LHCN-M2 (cell line): Measurements from ENCODE around the gene DNAJB12. TPM values are rescaled to one million over a fixed set of nuclear protein-coding genes. Genes with fewer than 3 reads are reported as not detected.
"Not testable (repeated sequence)": the region's sequence is repeated elsewhere in the genome, so short reads cannot be mapped to it uniquely, and the experiment has no call there.

ENCODE experiments used
- DNase-seq: peaks from one replicate; pipeline ENCODE4 v3.0.0-alpha.2; 2012; ENCODE audit warnings: low read depth
- total RNA-seq: library from RNA; depleted of rRNA; stranded (reverse); fragments of >200 nt; gene quantifications from 2 replicates; pipeline ENCODE4 v1.2.3, GENCODE V29; 2014

Gene DNAJB12
- total RNA-seq, 1 experiment from 2014 or later = 87.5 TPM

DNA sequence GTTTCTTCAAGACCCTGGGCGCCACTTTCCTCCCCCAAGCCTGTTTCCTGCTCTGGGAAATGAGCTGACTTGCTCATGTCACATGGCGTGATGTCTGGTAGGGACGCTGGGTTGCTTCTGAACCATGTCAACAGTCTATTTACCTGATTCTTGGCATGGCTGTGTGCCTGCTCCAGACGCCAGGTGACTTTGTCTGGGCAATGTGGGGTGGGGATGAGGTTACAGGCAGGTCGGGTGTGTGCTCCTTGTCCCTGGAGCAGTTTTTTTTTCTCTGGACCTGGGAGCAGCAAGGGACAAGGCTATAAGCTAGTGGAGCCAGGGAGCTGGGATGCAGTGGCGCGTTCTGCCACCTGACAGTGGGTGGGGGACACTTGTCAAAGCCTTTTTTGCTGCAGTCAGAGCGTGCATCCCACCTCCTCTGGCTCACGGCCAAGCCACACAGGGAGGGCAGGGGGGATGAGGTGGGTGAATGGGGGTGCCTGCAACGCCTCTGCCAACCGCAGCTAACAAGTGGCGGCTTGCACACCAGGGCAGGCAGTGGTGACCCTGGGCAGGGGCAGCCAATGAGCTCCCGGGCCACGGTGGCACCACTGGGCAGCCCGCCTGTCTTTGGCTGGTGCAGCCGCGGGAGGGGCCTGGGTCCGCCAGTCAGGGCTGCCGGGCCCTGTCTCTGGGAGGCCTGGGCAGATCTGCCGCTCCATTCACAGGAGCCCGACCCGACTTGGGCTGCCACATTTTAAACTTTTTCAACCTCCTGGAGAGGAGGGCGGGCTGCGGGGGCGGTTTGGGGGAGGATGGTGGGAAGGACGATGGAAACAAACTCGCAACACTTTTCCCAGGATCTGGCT is 22.9 kb downstream of the DNAJB12 start:
- DNase-seq = peak; percentile 96

DNA sequence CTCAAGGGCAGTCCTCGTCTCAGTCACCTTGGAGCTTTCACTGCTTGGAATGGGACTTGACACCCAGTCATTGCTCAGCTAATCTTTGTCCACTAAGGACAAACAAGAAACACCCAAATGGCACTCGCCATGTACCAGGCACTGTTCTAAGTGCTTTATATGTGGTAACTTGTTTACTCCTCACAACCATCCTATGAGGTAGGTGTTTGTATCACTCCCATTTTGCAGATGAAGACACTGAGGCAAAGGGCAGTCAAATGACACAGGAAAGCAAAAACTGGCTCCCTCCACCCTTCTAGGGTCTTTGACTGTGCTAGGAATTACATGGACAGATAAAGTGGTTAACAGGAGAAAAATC is 24.7 kb downstream of the DNAJB12 start:
- DNase-seq = no peak

DNA sequence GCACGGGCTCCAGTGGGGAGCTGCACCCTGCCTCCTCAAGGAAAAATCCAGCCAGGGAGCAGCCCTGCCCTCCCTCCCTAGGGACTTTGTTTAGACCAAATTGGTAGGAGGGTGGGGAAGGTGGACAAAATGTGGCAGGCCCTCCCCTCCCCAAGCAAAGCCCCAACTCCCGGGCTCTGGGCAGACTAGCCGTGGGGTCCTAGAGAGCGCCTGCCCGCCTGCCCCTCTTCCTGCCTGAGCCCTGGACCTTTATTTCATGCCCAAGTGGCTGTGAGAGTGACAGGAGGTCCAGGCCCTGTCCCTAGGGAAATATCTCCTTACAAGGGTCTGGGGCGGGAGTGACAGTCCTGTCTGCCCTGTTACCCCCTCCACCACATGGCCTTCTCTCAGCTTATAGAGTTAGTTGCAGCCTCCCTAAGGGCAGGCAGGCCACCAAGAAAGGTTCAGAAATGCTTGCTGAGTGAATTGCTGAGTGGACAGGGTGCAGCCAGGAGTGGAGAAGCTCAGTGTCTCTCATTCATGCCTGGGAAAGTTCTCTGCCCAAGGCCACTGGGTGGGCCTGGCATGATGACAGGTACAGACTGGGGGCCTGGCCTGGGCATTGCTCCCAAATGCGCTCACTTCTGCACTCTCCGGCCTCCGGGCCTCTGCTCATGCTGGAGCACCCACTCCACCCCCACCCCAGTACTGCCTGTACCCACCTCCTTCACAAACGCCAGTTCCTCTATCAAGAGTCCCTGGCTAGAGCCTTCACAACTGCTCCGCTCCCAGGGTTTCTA is 25.2 kb downstream of the DNAJB12 start:
- no peak for DNase-seq

DNA sequence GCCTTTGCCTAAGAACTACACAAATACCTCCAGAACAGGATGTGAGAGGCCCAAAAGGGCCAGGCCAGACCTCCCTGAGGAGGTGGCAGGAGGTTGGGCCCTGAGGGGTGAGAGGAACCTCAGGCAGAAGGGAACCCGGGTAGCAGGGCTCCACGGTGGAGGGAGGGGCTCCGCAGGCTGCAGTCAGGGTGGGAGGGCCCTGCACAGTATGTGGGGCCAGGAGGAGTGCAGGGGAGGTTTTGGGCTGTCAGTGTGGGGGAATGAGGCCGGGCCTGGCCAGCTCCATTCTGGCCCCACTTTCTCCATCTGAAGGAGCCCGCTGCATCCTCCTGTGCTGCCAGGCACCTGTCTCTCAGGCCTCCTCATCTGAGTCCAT is 25.9 kb downstream of the DNAJB12 start:
- no peak for DNase-seq

DNA sequence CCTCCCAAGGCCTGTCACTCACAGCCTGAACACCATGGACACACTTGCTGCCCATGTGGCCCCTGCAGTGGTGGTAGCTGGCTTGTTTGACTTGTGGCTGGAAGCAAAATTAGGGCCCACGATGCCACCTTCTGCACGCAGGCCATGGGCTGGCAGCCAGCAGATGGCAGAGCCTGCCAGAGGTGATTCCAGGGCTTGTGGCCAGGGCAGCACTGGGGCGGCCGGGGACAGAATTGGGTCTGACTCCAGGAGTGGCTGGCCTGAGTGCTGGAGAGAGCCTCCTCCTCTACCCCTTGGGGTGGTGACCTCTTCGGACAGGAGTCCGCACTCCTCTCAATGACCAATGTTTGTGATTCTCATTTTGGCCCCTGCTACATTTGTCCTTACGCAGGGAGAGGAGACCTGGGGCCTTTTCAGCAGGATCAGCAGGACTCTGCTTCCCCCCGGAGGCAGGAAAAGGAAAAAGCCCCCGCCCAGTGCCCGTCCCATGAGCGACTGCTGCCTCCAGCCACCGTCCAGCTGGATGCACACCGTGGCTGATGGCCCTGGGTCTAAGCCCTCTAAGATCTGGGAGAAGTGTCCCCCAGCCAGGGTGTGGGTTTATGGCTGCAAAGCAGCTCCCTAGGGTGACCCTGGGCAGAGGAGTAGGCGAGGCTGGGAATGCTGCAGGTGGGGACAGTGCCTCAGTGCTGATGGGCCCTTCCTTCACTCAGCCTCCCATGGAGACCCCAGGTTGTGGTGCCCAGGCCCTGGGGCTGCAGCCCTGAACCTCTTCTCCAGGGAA is 26.5 kb downstream of the DNAJB12 start:
- DNase-seq = peak; percentile 74

DNA sequence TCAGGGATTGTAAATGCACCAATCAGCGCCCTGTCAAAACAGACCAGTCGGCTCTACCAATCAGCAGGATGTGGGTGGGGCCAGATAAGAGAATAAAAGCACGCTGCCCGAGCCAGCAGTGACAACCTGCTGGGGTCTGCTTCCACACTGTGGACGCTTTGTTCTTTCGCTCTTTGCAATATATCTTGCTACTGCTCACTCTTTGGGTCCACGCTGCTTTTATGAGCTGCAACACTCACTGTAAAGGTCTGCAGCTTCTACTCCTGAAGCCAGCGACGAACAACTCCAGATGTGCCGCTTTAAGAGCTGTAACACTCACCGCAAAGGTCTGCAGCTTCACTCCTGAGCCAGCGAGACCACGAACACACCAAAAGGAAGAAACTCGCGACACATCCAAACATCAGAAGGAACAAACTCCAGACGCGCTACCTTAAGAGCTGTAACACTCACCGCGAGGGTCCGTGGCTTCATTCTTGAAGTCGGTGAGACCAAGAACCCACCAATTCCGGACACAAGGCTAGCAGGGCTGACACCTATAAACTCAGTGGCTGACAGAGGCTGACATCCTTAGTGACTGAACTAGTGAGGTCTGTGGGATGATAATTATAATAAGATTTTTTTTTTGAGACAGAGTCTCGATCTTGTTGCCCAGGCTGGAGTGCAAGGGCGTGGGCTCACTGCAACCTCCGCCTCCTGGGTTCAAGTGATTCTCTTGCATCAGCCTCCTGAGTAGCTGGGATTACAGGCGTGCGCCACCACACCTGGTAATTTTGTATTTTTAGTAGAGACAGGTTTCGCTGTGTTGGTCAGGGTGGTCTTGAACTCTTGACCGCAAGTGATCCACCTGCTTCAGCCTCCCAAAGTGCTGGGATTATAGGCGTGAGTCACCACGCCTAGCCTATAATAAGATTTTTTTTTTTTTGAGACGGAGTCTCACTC is 27.8 kb downstream of the DNAJB12 start:
- DNase-seq = not testable (repeated sequence)

DNA sequence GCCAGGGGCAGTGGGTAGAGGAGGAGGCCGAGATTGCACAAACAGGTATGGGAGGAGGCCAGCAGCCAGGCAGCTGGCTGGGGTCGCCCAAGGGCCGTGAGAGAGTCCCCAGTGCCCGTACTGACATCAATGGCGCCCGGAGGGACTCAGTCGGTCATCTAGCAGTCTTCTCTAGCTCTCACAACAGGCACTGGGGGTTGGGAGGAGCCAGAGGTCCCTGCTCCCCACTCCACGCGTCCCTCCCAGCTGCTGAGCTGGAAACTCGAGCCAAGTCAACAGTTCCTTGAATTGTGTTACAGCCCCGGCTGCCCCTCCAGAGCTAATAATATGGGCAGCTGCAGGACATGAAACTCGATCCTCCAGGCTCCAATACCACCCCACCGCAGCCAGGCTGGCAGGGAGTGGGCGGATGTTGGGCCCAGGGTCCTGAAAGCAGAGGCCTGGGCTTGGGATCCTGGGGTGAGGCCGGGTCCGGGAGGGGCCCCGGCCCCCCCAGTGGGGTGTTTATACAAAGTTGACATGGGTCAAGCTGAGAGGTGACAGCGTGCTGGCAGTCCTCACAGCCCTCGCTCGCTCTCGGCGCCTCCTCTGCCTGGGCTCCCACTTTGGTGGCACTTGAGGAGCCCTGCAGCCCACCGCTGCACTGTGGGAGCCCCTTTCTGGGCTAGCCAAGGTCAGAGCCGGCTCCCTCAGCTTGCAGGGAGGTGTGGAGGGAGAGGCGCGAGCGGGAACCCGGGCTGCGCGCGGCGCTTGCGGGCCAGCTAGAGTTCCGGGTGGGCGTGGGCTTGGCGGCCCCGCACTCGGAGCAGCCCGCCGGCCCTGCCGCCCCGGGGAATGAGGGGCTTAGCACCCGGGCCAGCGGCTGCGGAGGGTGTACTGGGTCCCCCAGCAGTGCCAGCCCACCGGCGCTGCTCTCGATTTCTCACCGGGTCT is 29.2 kb downstream of the DNAJB12 start:
- DNase-seq = peak; percentile 98

DNA sequence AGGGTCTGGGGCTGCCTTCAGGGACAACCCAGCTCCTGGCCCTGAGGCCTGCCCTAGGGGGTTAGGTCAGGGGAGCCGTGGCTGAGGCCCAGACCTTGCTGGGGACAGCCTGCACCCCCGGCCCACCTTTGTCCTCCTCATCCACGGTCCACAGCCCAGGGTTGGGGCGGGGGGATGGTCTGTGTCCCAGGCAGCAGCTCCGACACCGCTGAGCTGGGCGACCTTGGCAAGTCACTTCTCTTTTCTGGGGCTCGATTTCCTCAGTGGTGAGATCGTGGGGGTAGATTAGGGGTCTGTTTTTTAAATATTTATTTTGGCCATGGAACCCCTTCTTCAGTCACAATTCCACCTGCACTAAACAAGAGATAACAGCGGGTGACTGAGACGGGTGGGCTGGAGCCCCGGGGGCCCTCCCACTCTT is 30.9 kb downstream of the DNAJB12 start:
- no peak for DNase-seq

DNA sequence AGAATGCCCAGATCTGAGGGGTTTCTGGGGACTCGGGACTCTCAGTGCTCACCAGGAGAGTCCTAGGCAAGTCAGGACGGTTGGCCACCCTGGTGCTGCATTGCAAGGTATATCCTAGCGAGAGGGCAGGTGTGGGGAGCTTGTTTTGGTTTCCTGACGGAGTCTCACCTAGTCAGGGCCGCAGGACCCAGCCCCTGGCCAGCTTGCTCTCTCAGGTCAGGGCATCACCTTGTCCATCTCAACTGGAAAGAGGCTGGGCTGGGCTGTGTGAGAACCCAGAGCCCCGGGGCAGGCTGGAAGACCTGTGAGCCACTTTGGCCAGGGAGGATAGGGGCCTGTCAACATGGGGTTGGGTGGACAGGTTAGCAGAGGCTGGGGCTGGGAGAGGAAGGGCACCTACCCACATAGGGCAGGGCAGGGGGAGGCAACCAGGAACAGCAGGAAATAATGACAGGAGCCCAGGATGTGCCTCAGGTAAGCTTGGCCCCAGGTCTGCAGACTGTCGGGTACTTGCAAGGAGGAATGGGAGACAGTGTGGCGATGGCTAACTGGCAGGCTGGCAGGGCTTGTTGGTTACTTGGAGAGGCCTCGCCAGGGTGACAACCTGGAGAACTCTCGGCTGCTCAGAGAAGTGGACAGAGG is 31.5 kb downstream of the DNAJB12 start:
- DNase-seq = no peak

DNA sequence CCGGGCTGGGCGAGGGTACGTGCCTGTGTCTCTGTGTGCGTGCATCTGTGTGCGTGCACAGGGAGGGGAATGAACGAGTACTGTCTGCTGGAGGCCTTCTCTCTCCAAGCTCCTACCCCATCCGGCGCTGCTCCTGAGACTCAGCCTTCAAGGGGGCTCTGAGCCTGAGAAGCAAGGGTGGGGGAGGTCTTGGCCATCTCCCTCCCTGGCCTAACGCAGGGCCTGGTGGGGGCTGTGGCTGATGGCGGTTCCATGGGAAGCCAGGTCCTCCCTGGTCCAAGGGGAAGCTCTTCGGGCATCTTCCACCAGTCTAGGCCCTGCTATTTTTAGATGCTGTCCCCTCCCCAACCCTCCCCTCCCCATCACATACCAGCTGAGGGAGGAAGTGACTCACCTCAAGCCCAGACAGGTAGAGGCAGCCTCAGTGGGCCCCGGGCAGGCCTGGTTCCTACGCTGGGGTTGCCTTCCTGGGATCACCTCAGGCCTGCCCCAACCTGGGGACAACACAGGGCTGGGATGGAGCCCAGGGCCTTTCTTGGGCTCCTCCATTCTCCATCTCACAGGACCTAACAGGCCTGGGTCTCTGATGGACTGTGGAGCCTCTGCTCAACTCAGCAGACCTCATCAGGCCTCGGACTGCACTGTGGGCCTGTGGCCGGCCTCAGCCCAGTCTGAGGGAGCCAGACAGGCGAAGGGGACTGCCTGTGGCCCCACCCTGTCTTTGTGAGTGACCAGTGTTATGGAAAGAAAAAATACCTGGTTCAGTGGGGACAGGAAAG is 32.2 kb downstream of the DNAJB12 start:
- DNase-seq = no peak

DNA sequence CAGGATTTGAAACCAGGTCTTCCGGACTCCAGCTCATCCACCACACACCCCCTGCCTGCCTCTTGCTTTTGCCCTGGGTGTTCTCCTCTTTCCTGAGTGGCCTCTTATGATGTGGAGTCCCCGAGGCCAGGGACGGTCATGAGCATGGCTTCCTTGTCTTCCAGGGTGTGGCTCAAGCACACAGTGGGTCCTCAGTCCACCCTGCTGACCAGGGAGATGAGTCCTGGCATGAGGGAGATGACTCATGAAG is 32.8 kb downstream of the DNAJB12 start:
- no peak for DNase-seq

DNA sequence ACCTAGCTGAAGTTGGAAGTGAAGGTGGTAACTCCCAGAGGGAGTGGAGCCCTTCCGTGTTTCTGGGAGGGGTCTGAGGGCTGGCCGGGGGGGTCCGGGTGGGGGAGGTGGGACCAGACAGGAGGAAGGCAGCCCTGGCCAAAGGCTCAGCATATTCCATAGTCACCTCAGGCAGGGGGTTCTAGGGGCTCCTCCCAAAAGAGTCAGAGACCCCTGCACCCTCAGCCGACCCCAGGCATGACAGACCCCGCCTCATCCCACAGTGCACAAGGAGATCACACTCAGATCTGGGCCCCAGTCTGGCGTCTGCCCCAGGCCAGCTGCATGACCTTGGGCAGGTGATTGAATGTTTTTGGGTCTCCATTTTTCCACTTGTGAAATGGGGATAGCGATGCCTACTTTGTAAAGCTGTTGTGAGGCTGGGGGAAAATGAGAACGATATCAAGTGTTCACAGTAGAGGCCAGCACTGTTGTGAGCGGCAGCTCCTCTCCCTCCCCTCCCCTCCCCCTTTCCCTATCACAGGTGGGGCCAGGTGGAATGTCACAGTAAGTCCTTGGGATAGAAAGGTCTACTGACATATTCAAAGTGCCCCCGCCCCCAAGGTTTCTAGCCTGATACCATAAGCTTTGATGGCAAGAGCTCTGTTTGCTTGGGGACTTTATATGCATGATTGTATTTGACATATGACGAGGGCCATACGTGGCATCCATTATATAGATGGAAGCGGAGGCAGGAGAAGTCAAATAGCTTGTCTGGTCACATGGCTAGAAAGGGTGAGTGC is 33.3 kb downstream of the DNAJB12 start:
- no peak for DNase-seq

DNA sequence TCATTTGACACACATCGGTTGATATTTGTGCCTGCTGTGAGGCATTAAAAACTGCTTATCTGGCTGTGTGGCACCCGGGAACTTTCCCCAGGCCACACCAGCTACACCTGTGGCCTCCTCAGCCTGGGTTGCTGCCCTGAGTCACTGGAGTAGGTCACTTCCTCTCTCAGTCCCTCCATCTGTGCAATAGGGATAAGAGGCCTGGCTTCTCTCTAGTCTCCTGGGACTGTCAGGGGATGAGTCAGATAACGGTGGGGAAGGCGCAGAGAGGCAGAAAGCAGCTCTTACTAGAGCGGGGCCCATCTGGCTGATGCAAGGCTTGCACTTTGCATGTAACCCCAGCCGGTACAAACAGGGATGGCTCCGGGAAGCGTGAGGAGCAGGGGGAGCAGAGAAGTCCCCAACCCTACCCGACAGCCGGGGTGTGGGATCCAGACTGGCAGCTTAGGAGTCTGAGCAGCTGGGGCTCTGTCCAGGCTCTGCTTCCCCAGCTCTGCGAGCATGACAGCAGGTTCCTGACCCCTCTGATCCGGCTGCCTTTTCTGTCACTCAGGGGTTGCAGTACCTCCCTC is 34.0 kb downstream of the DNAJB12 start:
- DNase-seq = peak; percentile 100

DNA sequence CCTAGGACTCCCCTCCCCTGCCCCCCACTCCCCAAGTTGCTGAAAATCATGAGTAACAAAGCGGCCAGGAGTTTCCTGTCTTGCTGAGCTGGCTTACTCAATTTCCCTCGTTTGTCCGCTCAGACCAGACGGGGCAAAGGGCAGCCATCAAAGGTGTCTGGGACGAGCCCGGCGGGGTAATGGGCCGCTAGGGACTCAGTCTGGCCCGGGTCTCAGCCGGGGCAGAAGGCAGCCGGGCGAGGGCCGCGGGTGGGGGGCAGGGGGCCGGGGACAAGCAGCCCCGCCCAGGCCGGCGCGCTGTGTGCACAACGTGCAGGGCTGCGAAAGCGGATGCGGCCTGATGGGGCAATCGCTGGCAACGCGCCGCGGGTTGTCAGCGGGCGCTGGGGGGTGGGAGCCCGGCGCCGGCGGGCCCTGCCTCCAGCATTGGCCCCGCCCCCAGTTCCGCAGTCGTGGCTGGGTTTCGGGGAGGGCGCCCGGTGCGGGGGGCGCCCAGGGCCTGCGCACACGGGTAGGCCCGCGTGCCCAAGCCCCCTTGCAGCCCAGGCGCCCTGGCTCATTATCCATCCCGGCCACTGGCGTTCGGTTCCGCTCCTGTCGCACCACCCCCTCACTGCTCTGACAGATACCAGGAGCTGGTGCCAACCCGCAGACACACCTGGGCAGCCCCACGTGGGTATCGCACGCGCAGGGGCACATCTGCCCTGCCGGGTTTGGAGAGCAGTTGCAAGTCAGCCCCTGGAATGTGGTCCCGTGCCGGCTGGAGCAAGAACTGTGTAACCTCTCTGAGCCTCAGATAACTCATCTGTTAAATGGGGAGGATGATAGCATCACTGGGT is 35.1 kb downstream of the DNAJB12 start:
- DNase-seq = peak; percentile 88

DNA sequence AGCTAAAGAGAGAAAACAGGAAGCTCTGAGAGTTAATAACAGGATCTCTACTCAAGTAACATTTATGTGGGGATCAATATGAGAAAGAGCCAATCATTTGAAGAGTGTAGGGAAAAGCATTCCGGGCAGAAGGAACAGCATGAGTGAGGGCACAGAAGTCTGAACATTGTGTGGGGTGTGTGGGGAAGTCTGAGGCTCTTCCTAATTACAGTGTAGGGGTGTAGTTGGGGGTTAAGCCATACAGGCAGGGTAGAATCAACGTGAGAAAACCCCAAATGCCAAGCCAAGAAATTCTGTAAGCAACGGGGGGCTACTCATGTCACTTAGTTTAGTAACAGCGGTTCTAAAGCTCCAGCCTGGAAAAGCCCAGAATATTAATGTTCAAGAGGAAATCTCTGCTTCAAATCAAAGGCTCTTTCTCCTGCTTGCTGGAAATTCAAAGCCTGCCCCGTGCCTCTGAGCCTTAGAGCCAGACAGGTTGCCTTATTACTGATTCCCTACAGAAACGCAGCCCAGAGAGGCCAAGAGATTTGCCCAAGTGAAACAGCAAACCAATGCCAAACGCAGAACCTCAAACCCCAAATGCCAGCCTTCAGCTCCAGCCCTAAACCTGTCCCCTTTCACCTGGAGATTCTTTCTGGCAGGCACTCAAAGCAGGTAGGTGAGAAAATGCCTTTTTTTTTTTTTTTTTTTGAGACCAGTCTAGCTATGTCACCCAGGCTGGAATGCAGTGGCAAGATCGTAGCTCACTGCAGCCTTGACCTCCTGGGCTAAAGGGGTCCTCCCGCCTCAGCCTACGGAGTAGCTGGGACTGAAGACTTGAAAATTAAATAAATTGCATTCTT is 36.1 kb downstream of the DNAJB12 start:
- DNase-seq = no peak
